ENCODE measurements around the gene GPR61.

- TF ChIP-seq, protein P1, sequence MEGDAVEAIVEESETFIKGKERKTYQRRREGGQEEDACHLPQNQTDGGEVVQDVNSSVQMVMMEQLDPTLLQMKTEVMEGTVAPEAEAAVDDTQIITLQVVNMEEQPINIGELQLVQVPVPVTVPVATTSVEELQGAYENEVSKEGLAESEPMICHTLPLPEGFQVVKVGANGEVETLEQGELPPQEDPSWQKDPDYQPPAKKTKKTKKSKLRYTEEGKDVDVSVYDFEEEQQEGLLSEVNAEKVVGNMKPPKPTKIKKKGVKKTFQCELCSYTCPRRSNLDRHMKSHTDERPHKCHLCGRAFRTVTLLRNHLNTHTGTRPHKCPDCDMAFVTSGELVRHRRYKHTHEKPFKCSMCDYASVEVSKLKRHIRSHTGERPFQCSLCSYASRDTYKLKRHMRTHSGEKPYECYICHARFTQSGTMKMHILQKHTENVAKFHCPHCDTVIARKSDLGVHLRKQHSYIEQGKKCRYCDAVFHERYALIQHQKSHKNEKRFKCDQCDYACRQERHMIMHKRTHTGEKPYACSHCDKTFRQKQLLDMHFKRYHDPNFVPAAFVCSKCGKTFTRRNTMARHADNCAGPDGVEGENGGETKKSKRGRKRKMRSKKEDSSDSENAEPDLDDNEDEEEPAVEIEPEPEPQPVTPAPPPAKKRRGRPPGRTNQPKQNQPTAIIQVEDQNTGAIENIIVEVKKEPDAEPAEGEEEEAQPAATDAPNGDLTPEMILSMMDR (IDR thresholded peaks at IDR 0.05), result no peak
- TF ChIP-seq POLR2A (IDR thresholded peaks at IDR 0.05), result no peak
Measured at GRCh38 chr1:109493227-109493626, 46.4 kb upstream of the GPR61 start.

All from right lobe of liver (tissue), 4 donors.